Right lobe of liver (tissue), 6 donors: ENCODE data around the gene SGTA. TPM values are rescaled to one million over a fixed set of nuclear protein-coding genes. Genes with fewer than 3 reads are reported as not detected.

Experiments used
- ATAC-seq, 4 donors: fragments of 200-7000 bp; cut with Tn5 transposase; one replicate each; pipeline ENCODE4 v1.9.1; 2020; ENCODE audit warnings: mild to moderate bottlenecking in 4 of 4, moderate library complexity in 4 of 4
- DNase-seq, 3 donors: peaks; one replicate each; pipeline ENCODE4 v3.0.0-alpha.2; 2020
- H3K27ac ChIP-seq, 3 donors: fragments of 200-600 bp; one replicate each; pipeline ENCODE4 v1.8.0; 2022
- H3K27me3 ChIP-seq, 2 donors: fragments of 200-600 bp; one replicate each; pipeline ENCODE4 v1.8.0; 2022
- H3K36me3 ChIP-seq, 4 donors: fragments of 200-600 bp; sonication (generic) in 1 of 4; one replicate each; pipeline versions ENCODE4 v1.5.1 to v1.8.0; 2017 to 2022; ENCODE audit warnings: control low read depth in 1 of 4
- H3K4me1 ChIP-seq, 4 donors: fragments of 200-600 bp; sonication (generic) in 1 of 4; one replicate each; pipeline versions ENCODE4 v1.5.1 to v1.8.0; 2017 to 2022; ENCODE audit warnings: control low read depth in 1 of 4
- H3K4me3 ChIP-seq, 3 donors: fragments of 200-600 bp; one replicate each; pipeline ENCODE4 v1.8.0; 2022
- H3K9me3 ChIP-seq, 4 donors: fragments of 200-600 bp; sonication (generic) in 1 of 4; one replicate each; pipeline versions ENCODE4 v1.5.1 to v1.8.0; 2017 to 2022; ENCODE audit warnings: control low read depth in 1 of 4
- CTCF ChIP-seq, 4 donors: fragments of 200-600 bp in 3 of 4; fragments of 450-650 bp in 1 of 4; IDR thresholded peaks; one replicate each; pipeline versions ENCODE4 v1.5.1 to v1.8.0; 2016 to 2022; ENCODE audit warnings: antibody characterized with exemption in 4 of 4, mild to moderate bottlenecking in 2 of 4
- POLR2A ChIP-seq: fragments of 450-650 bp; IDR thresholded peaks from one replicate; pipeline ENCODE4 v1.6.1; 2017; ENCODE audit warnings: antibody characterized with exemption, mild to moderate bottlenecking
- WGBS: methylation state at CpG from one replicate; pipeline ENCODE4 v1.1.6; 2018; ENCODE audit warnings: low coverage, low lambda C conversion rate; ENCODE audit not compliant: insufficient coverage; ENCODE audit errors: missing lambda C conversion rate; 5-methylcytosine and 5-hydroxymethylcytosine counted together
- intact Hi-C, 2 donors: fragments of 100-400 bp; cut with DNase I; formaldehyde crosslinking; loops; one replicate each; pipeline versions ENCODE4 v1.11.2 to v1.14.1; 2022
- total RNA-seq, 6 experiments: library from RNA; depleted of rRNA in 2 of 6; stranded (reverse); fragments of >200 nt in 2 of 6; fragmentation: NEBNext Ultra II Directional in 3 of 6; extraction: Animal tissue kit (Norgen Biotek cat#: 25700) in 3 of 6; gene quantifications; one replicate each; pipeline versions ENCODE4 v1.1.0 to v1.2.4, GENCODE V29; 2016 to 2023
- donor health status: DM: no; HTN: yes; CAD: no.
- donor health status: DM: no; HTN: no; CAD: no.
- donor health status: DM: no; HTN: no; CAD: no.
- donor health status: DM: no; HTN: yes; CAD: no.
- donor health status: DM: no; HTN: yes; CAD: no.

SGTA gene
- total RNA-seq, 6 experiments from 2014 or later = 21.5 to 41.7 (median 23.7) TPM

- Histone ChIP-seq H3K36me3 (no peaks in the 10 kb centered on the region), H3K4me3 (no peak overlapping the region), H3K9me3 (no peaks in the 10 kb centered on the region), H3K27ac (no peak overlapping the region), H3K4me1 (no peaks in the 10 kb centered on the region), H3K27me3 (no peaks in the 10 kb centered on the region)
- intact Hi-C loops = no loop called here
- WGBS = 84% methylated on average over 10 of the region's 16 CpGs
- TF ChIP-seq CTCF (IDR thresholded peaks at IDR 0.05) = no peak
- no peak for TF ChIP-seq POLR2A
- DNase-seq = no peak
- no peak for ATAC-seq
These were observed 33.6 kb upstream of the SGTA start for GRCh38 chr19:2816641-2817040.

DNA sequence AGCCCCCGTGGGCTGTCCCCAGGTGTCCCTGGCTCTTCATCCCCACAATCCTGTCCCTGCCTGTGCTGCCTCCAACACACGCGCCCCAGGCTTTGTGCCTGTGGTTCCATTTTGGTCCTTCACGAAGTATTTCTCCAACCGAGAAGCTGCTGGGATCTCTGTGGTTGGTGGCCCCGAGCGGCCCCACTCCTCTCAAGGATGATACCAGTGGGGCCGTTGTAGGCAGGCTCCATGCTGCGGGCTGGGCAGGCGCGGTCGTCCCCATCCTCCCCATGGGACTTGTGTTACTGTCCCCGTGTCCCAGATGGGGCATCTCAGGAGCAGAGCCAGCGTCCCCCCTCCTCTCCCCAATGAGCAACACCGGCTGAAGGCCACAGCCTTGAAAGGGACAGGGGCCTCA is 32.9 kb upstream of the SGTA start:
- 94% methylated on average over 7 of the region's 15 CpGs for WGBS
- no peaks in the 10 kb centered on the region for H3K9me3 ChIP-seq
- intact Hi-C loops = no loop called here
- no peak for TF ChIP-seq CTCF (IDR thresholded peaks at IDR 0.05)
- no peaks in the 10 kb centered on the region for H3K27me3 ChIP-seq
- no peak overlapping the region for H3K4me3 ChIP-seq
- peaks cover 0 to 1% (median under 1%) of the 10 kb centered on the region in 4 donors for H3K4me1 ChIP-seq
- ATAC-seq (no peak), DNase-seq (no peak)
- no peak overlapping the region for H3K27ac ChIP-seq
- no peaks in the 10 kb centered on the region for H3K36me3 ChIP-seq

DNA sequence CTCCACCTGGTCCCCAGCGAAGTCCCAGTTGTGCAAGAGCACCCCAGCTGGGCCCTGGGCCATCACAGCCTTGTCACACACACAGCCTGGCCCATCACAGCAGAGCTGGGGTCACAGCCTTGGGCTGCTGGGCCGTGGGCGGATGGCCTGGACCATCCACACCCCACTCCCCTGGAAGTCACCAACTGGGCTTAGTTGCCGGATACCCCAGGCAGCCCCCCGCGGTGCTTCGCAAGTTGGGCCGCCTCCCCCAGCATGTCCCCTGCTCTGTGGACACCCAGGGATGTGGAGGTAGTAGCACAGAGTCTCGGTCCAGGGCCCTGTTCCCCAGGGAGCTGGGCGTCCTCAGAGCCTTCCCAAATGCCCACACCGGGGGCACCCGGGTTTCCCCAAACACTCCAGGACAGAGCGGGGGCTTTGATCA is 32.1 kb upstream of the SGTA start:
- no peak overlapping the region for H3K4me3 ChIP-seq
- no peaks in the 10 kb centered on the region for H3K27me3 ChIP-seq
- intact Hi-C loops = no loop called here
- WGBS = 93% methylated on average over 5 of the region's 13 CpGs
- no peak for DNase-seq
- TF ChIP-seq CTCF (IDR thresholded peaks at IDR 0.05) (no peak), POLR2A (no peak)
- no peaks in the 10 kb centered on the region for H3K9me3 ChIP-seq
- no peaks in the 10 kb centered on the region for H3K36me3 ChIP-seq
- ATAC-seq = no peak
- H3K4me1 ChIP-seq = peaks cover 0 to 8% (median 3%) of the 10 kb centered on the region in 4 donors
- H3K27ac ChIP-seq = no peak overlapping the region

GRCh38 chr19:2814426-2814825 is 31.4 kb upstream of the SGTA start:
- H3K4me3 ChIP-seq = no peak overlapping the region
- peaks cover 0 to 8% (median 3%) of the 10 kb centered on the region in 4 donors for H3K4me1 ChIP-seq
- TF ChIP-seq CTCF (IDR thresholded peaks at IDR 0.05) (no peak), POLR2A (no peak)
- no peaks in the 10 kb centered on the region for H3K9me3 ChIP-seq
- DNase-seq (no peak), ATAC-seq (no peak)
- no peak overlapping the region for H3K27ac ChIP-seq
- H3K27me3 ChIP-seq = no peaks in the 10 kb centered on the region
- H3K36me3 ChIP-seq = peaks cover 0 to under 1% (median 0%) of the 10 kb centered on the region in 4 donors
- intact Hi-C loops = no loop called here
- WGBS = no CpG with 5 or more reads among the region's 11 CpGs
